Measurements from ENCODE around the gene KPNA6. TPM values are rescaled to one million over a fixed set of nuclear protein-coding genes. Genes with fewer than 3 reads are reported as not detected.
A peak's percentile ranks its signal among the peaks of the same experiment; 100 is the strongest.

KPNA6 gene
- total RNA-seq, 2 experiments from 2014 or later, result 19.5 to 36.3 TPM

DNA sequence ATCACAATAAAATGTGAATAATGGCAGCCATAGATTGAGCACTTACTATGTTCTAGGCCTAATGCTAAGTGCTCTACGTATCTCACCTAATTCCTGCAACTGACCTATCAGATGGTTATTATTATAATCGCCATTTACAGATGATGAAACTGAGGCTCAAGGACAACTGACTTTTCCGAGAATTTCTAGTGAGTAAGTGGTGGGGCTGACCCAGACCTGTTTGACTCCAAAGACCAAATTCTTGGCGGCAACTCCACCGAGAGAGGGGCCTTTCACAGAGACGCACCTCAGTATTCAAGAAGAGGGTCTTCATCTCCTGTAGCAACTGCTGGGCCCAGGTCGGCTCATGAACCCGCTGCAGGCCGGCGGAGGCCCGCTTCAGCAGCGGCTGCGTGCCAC is 113.7 kb downstream of the KPNA6 start:
- Histone ChIP-seq H4K20me1 (ENCODE audit: insufficient read depth, low read length) (no peaks in the 10 kb centered on the region), H3K4me2 (ENCODE audit: low read length) (peak overlapping the region; percentile 99), H2AFZ (ENCODE audit: low read length) (no peak overlapping the region; the same call in 1 of the 2 replicates), H3K79me2 (ENCODE audit: insufficient read depth, low read depth, low read length) (peaks cover 23% of the 10 kb centered on the region), H3K4me3 (ENCODE audit: low read depth, low read length, poor library complexity, severe bottlenecking) (peak overlapping the region; percentile 96), H3K9me3 (ENCODE audit: low read length) (no peaks in the 10 kb centered on the region), H3K36me3 (ENCODE audit: insufficient read depth, low read length) (peaks cover 31% of the 10 kb centered on the region), H3K4me1 (ENCODE audit: insufficient read depth, low read length, poor library complexity, severe bottlenecking) (peaks cover 33% of the 10 kb centered on the region), H3K27ac (ENCODE audit: low read depth, low read length, poor library complexity, severe bottlenecking) (peak overlapping the region; percentile 37), H3K9me2 (ENCODE audit: insufficient read depth, low read length) (no peaks in the 10 kb centered on the region)
- BruUV-seq (replicated peaks), result no TSS peak
- ChIA-PET POLR2A (interaction anchor here (0.6 kb wide), 1 partner anchor 12 kb away, joined by 3 read pairs; no protein-coding TSS in a partner anchor), CTCF (ENCODE audit: unreplicated experiment) (interaction anchor here (1.4 kb wide), 1 partner anchor 34 kb away, joined by 3 read pairs; no protein-coding TSS in a partner anchor)
- DNase-seq (ENCODE audit: low spot score), result no peak
- TF ChIP-seq, protein P1, sequence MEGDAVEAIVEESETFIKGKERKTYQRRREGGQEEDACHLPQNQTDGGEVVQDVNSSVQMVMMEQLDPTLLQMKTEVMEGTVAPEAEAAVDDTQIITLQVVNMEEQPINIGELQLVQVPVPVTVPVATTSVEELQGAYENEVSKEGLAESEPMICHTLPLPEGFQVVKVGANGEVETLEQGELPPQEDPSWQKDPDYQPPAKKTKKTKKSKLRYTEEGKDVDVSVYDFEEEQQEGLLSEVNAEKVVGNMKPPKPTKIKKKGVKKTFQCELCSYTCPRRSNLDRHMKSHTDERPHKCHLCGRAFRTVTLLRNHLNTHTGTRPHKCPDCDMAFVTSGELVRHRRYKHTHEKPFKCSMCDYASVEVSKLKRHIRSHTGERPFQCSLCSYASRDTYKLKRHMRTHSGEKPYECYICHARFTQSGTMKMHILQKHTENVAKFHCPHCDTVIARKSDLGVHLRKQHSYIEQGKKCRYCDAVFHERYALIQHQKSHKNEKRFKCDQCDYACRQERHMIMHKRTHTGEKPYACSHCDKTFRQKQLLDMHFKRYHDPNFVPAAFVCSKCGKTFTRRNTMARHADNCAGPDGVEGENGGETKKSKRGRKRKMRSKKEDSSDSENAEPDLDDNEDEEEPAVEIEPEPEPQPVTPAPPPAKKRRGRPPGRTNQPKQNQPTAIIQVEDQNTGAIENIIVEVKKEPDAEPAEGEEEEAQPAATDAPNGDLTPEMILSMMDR (conservative IDR thresholded peaks at IDR 0.05; ENCODE audit: low read length), result no peak
- no peak for TF ChIP-seq EZH2phosphoT487 (IDR thresholded peaks at IDR 0.05; ENCODE audit: borderline replicate concordance, low read depth, low read length)
- intact Hi-C loops (cut with micrococcal nuclease; ENCODE audit: unreplicated experiment), result no loop called here

GRCh38 chr1:32221980-32222755 is 114.3 kb downstream of the KPNA6 start, which contains the start of the genes EIF3I and TMEM234:
TSS of gene EIF3I (plus strand) at chr1:32222407. CDS start at chr1:32222442, 35 bp downstream.
TSS of gene TMEM234 (minus strand) at chr1:32222353. CDS start at chr1:32222322, 31 bp downstream.
- ChIA-PET CTCF (ENCODE audit: unreplicated experiment) (interaction anchor here (0.5 to 1.4 kb wide), 2 partner anchors 17 to 33 kb away, joined by 3 read pairs; no protein-coding TSS in a partner anchor), POLR2A (interaction anchor here (0.6 kb wide), 2 partner anchors 45 to 74 kb away, joined by 3 to 5 read pairs; no protein-coding TSS in a partner anchor)
- peak within 1 kb of the TSS; percentile 99 for H3K4me2 ChIP-seq (ENCODE audit: low read length)
- no peaks in the 10 kb centered on the region for H3K9me2 ChIP-seq (ENCODE audit: insufficient read depth, low read length)
- peak within 1 kb of the TSS; percentile 41 for H3K27ac ChIP-seq (ENCODE audit: low read depth, low read length, poor library complexity, severe bottlenecking)
- DNase-seq (ENCODE audit: low spot score), result peak; percentile 93
- H4K20me1 ChIP-seq (ENCODE audit: insufficient read depth, low read length), result no peaks in the 10 kb centered on the region
- H3K36me3 ChIP-seq (ENCODE audit: insufficient read depth, low read length), result peaks cover 36% of the 10 kb centered on the region
- peak within 1 kb of the TSS; percentile 96 for H3K4me3 ChIP-seq (ENCODE audit: low read depth, low read length, poor library complexity, severe bottlenecking)
- peaks cover 23% of the 10 kb centered on the region for H3K79me2 ChIP-seq (ENCODE audit: insufficient read depth, low read depth, low read length)
- no peaks in the 10 kb centered on the region for H3K9me3 ChIP-seq (ENCODE audit: low read length)
- peak within 1 kb of the TSS; percentile 48; the same call in 1 of the 2 replicates for H2AFZ ChIP-seq (ENCODE audit: low read length)
- peaks cover 33% of the 10 kb centered on the region for H3K4me1 ChIP-seq (ENCODE audit: insufficient read depth, low read length, poor library complexity, severe bottlenecking)
- intact Hi-C loops (cut with micrococcal nuclease; ENCODE audit: unreplicated experiment), result loop anchor here (2.0 kb wide), 2 partner anchors 29 to 95 kb away; partner anchors contain the start of gene LCK
- TF ChIP-seq EZH2phosphoT487 (IDR thresholded peaks at IDR 0.05; ENCODE audit: borderline replicate concordance, low read depth, low read length), result no peak
- TF ChIP-seq, protein P1 (conservative IDR thresholded peaks at IDR 0.05; ENCODE audit: low read length), result no peak
- BruUV-seq (replicated peaks), result no TSS peak
